ENCODE data around the gene FAM163B.

Gene FAM163B

GRCh38 chr9:133615606-133616188 is 6.5 kb upstream of the FAM163B start:
- DNase-seq: no peak

- DNase-seq: no peak
Measured at GRCh38 chr9:133615186-133615585, 6.0 kb upstream of the FAM163B start.

- no peak for DNase-seq
Measured at GRCh38 chr9:133614678-133615077, 5.5 kb upstream of the FAM163B start.

- no peak for DNase-seq
Measured at GRCh38 chr9:133614056-133614455, 4.9 kb upstream of the FAM163B start.

GRCh38 chr9:133613432-133613831 is 4.2 kb upstream of the FAM163B start:
- no peak for DNase-seq

- DNase-seq: no peak
Measured at GRCh38 chr9:133612816-133613215, 3.6 kb upstream of the FAM163B start.

GRCh38 chr9:133612051-133612450 is 2.9 kb upstream of the FAM163B start:
- no peak for DNase-seq

- DNase-seq: no peak
Measured at GRCh38 chr9:133610845-133611244, 1.7 kb upstream of the FAM163B start.

GRCh38 chr9:133608889-133609288 is 300 bp downstream of the FAM163B start:
- no peak for DNase-seq

GRCh38 chr9:133608382-133608781 is 807 bp downstream of the FAM163B start:
- DNase-seq: no peak

GRCh38 chr9:133607976-133608375 is 1.2 kb downstream of the FAM163B start:
- no peak for DNase-seq

GRCh38 chr9:133607381-133607780 is 1.8 kb downstream of the FAM163B start:
- DNase-seq: no peak

- no peak for DNase-seq
Measured at GRCh38 chr9:133606708-133607025, 2.5 kb downstream of the FAM163B start.

GRCh38 chr9:133605856-133606707 is 3.1 kb downstream of the FAM163B start:
- no peak for DNase-seq

- no peak for DNase-seq
Measured at GRCh38 chr9:133605446-133605845, 3.7 kb downstream of the FAM163B start.

GRCh38 chr9:133604856-133605255 is 4.3 kb downstream of the FAM163B start:
- no peak for DNase-seq

- DNase-seq: peak; percentile 9
Measured at GRCh38 chr9:133604214-133604613, 5.0 kb downstream of the FAM163B start.

GRCh38 chr9:133603135-133603927 is 5.9 kb downstream of the FAM163B start:
- no peak for DNase-seq

- no peak for DNase-seq
Measured at GRCh38 chr9:133602277-133602676, 6.9 kb downstream of the FAM163B start.

GRCh38 chr9:133601746-133602145 is 7.4 kb downstream of the FAM163B start:
- no peak for DNase-seq

GRCh38 chr9:133600739-133601138 is 8.4 kb downstream of the FAM163B start:
- no peak for DNase-seq

GRCh38 chr9:133599470-133600173 is 9.6 kb downstream of the FAM163B start:
- DNase-seq: no peak

GRCh38 chr9:133598978-133599377 is 10.2 kb downstream of the FAM163B start:
- DNase-seq: no peak

All from CD4-positive, alpha-beta T cell treated with Interferon gamma for 1 hour (primary cell).